Tibial nerve (tissue), 4 donors: ENCODE data around the gene DPH3.

Source experiments
- EP300 ChIP-seq, 2 donors: sonication (generic); formaldehyde crosslinking; IDR thresholded peaks; one replicate each; pipeline ENCODE4 v1.6.1; 2017; ENCODE audit warnings: antibody characterized with exemption in 2 of 2, mild to moderate bottlenecking in 1 of 2
- TF ChIP-seq, protein P1 (sequence below), 5 experiments: fragments of 200-600 bp in 3 of 5; fragments of 450-650 bp in 2 of 5; sonication (generic) in 3 of 5; IDR thresholded peaks; one replicate each; pipeline ENCODE4 v1.5.1; 2016 to 2019; ENCODE audit warnings: antibody characterized with exemption in 5 of 5, mild to moderate bottlenecking in 3 of 5, moderate library complexity in 2 of 5

DNA sequence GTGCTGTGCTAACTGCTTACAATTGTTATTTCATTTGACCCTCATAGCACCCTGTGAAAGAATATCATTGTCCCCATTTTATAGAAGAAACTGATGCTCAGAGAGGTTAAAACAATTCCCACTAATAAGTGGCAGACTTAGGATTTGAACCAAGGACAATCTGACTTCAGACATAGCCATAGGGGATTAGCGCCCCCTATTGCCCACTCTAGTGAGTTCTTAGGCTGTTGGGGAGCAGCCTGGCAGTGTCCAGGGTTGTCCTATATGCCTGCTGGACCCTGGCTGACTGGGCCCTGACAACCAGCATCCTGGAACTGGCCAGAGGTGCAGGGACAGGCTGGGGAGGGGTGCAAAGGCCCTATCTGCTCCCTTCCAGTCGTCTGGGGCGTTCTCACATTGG lies 15.4 kb downstream of the DPH3 start:
- TF ChIP-seq, protein P1, sequence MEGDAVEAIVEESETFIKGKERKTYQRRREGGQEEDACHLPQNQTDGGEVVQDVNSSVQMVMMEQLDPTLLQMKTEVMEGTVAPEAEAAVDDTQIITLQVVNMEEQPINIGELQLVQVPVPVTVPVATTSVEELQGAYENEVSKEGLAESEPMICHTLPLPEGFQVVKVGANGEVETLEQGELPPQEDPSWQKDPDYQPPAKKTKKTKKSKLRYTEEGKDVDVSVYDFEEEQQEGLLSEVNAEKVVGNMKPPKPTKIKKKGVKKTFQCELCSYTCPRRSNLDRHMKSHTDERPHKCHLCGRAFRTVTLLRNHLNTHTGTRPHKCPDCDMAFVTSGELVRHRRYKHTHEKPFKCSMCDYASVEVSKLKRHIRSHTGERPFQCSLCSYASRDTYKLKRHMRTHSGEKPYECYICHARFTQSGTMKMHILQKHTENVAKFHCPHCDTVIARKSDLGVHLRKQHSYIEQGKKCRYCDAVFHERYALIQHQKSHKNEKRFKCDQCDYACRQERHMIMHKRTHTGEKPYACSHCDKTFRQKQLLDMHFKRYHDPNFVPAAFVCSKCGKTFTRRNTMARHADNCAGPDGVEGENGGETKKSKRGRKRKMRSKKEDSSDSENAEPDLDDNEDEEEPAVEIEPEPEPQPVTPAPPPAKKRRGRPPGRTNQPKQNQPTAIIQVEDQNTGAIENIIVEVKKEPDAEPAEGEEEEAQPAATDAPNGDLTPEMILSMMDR (IDR thresholded peaks at IDR 0.05) = peak in 1 of 5 experiments; percentile 11
- TF ChIP-seq EP300 (IDR thresholded peaks at IDR 0.05) = no peak
